HG02938 (cell line): Measurements from ENCODE around the gene ARID3A.

ENCODE experiments used
- ATAC-seq: cut with Tn5 transposase; IDR thresholded peaks from one replicate; pipeline ENCODE4 v1.9.1; 2021; ENCODE audit warnings: mild to moderate bottlenecking, moderate library complexity; ENCODE audit not compliant: unreplicated experiment

ARID3A gene

DNA sequence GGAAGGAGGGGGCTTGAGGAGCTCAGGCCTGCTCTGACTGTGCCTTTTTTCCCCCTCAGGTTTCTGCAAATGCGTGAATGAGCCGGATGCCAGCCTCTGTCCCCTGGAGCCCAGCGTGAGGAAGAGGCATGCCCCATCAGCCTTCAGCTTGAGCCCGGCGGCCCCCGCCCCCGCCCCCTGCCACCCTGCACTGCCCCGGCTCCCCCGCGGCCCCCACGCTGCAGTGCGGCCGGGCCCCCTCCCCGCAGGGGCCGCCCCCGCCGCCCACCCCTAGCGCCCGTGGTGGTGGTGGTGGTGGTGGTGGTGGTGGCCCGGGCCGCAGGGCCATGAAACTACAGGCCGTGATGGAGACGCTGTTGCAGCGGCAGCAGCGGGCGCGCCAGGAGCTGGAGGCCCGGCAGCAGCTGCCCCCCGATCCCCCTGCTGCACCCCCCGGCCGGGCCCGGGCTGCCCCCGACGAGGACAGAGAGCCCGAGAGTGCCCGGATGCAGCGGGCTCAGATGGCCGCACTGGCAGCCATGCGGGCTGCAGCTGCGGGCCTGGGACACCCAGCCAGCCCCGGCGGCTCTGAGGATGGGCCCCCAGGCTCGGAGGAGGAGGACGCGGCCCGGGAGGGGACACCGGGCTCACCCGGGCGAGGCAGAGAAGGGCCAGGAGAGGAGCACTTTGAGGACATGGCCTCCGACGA lies 3.5 kb downstream of the ARID3A start:
- ATAC-seq, result no peak

DNA sequence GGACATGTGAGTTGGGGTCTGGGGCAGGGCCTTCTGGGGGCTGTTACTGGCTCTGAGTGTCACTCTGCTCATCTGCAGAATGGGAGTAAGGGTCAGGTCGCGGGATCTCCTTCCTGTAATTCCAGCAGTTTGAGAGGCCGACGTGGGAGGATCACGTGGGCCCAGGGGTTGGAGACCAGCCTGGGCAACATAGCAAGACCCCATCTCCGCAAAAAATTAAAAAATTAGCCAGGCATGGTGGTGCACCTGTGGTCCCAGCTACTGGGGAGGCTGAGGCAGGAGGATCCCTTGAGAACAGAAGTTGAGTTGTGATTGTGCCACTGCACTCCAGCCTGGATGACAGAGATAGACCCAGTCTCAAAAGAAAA lies 4.0 kb downstream of the ARID3A start:
- no peak for ATAC-seq

DNA sequence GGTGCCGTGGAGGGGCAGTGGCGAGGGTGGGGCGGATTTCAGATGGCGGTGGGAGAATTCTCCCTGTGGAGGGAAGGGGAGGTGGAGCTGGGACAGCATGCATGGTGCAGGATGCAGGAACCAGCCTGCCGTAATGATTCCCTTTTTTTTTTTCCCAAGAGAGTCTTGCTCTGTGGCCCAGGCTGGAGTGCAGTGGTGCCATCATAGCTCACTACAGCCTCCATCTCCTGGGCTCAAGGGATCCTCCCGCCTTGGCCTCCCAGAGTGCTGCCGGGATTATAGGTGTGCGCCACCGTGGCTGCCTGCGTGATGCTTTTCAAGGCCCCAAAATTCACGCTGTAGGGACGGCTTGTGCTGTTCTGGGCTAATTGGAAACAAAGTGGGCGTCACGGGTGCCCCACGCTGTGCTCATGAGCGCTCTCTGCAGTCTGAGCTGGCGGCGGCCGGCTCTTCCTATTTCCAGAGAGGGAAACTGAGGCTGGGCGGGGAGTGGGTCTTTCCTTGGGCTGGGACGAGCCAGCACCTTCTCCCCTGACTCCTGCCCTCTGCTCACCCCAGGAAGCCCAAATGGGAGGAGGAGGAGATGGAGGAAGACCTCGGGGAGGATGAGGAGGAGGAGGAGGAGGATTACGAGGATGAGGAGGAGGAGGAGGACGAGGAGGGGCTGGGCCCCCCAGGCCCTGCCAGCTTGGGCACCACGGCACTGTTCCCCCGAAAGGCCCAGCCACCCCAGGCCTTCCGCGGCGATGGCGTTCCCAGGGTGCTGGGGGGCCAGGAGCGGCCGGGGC lies 6.2 kb downstream of the ARID3A start:
- ATAC-seq, result no peak

DNA sequence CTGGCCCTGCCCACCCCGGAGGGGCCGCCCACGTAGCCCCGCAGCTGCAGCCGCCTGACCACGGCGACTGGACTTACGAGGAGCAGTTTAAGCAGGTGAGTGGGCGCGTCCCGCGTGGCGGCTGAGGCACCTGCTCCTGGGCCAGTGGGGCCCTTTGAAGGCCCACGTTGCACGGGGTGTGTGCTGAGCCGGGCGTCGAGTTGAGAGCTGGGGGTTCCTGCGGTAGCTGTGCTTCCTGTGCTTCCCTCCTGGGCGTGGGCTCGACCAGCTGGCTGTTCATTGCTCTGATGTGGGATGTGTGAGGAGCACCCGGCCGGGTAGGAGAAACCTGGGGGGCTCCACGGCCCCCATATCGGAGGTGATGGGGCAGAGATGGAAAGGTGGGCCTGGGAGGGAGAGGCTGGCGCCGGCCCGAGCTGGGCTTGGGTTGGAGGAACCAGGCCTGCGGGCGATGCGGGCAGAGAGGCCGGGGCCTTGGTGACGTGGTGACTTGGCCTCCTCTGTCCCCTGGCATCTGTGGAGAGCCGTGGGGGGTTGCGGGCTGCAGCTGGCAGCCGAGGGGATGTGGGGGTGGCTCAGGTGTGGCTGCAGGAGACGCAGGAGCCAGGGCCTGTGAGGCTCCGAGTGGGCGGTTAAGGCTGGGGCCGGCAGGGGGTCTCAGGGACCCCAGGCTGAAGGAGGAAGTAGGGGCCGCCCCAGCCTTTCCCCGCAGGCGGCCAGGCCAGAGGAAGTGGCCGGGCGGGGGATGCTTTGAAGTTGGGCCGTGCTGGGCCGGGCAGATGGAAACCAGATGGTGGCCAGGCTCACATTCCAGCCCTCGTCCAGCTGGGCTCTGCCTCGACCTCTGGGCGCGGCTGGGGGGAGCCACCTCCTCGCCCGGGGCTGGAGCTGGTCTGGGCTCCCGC lies 7.1 kb downstream of the ARID3A start:
- no peak for ATAC-seq

DNA sequence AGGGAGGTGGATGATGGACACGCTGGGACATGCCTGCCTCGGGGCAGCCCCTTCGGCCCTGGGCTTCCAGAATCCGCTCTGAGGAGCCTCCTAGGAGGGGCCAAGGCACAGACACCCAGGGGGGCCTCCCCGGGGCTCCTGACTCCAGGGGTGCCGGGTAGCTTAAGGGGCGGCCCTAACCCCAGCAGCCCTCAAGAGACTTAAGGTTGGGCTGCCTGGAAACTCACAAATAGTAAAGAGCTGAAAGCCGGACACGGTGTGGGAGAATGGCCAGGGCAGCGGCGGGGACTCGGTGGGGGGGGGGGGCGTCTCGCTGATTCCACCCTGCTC lies 7.7 kb downstream of the ARID3A start:
- ATAC-seq, result no peak

DNA sequence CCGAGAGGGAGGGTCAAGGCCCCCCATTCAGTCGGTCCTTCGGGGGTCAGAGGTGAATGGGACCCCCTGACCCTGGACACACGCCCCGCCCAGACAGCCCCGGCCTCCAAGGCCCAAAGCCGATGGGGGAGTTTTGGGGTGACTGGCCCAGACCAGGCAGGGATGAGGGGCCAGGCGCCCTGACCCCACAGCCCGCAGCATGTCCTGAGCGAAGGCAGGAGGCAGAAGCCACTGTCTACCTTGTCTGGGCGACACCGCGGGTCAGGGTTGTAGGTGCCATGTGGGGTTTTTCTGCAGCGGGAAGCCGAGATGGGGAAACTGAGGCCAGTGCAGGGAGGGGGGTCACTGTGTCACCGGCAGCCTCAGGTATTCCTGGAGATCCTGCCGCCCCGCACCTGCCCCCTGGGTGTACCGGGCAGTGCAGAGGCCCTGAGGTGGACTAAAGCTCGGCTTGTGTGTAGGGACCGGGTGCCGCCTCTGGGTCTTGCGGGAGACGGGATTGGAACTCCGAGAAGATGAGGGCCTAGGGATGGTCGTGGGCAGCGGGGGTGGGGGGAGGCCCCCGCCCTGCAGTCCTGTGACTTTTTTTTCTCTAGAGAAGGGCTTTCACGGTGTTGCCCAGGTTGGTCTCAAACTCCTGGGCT lies 8.5 kb downstream of the ARID3A start:
- ATAC-seq, result no peak

DNA sequence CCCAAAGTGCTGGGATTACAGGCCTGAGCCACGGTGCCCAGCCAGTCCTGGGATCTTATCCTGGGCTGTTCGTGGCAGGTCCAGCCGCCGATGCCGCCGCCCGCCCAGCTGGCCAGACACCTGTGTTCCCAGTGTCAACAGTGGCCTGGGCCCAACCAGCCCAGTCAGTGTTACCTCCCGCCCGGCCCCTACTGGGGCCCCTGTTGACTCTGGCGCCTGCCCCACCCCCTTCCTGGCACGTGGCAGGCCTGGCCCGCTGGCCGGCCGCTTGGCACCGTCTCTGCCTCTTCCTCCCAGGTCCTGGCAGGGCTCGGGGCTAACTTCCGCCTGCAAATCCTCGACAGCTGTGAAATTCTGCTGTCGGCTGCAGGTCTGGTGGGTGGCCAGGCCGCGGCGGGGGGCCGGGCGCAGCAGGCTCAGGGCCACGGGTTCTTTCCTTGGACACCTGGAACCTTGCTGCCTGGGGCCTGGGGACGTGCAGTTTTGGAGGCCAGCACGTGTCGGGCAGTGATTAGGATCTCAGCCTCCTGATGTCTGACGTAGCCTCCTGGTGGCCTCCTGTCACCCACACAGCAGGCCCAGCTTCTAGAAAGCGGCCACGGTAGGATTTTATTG lies 9.1 kb downstream of the ARID3A start:
- ATAC-seq, result no peak

DNA sequence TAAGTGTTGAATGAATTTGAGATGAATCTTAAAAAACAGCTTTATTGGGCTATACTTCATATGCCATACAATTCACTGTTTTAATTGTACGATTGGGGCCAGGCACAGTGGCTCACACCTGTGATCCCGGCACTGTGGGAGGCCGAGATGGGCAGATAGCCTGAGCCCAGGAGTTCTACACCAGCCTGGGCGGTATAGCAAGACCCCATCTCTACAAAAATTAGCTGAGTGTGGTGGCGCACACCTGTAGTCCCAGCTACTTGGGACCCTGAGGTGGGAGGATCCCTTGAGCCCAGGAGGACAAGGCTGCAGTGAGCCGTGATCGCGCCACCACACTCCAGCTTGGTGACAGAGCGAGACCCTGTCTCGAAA lies 10.3 kb downstream of the ARID3A start:
- ATAC-seq, result no peak

DNA sequence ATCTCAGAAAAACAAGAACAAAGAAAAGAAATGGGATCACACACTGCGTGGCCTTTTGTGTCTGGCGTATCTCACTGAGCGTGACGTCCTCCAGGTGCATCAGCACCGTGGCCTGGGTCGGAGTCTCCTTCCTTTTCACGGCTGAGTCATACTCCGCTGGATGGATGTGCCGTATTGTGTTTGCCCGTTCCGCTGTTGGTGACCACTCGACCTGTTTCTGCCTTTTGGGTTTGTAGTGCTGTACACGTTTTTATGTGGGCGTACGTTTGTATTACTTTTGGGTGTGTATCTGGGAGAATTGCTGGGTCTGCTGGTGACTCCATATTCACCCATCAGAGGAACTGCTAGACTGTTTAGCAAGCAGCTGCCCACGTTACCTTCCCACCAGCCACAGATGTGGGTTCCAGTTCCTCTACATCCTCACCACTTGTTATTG lies 11.4 kb downstream of the ARID3A start:
- ATAC-seq, result no peak

DNA sequence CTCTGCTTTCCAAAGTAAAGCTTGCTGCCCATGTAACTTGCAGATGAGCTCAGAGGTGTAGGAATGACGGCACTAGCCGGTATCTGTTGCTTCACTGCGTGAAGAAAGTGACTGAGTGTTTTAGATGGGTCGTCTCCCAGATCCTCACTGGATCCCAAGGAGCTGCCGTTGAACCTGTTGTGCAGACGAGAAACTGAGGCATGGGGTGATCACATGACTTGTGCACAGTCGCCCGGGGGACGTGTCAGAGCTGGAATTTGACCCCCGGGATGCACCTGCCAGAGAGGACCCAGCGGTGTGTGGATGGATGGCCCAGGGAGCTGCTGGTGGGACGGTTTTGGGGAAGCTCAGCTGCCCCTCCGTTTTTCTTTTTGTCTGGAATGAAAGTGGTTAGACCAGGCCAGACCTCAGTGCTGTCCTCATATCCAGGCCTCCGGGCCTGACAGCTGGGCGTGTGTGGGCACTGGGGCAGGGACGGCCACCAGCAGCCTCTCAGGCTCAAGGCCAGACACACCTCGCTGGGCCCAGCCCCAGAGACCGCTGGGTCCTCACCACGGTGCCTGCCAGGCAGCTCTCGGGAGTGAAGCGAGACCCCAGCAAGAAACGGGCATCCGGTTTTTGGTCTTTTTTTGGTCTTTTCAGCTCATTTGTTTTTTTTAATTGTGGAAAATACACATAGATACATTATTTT lies 12.5 kb downstream of the ARID3A start:
- ATAC-seq, result no peak

DNA sequence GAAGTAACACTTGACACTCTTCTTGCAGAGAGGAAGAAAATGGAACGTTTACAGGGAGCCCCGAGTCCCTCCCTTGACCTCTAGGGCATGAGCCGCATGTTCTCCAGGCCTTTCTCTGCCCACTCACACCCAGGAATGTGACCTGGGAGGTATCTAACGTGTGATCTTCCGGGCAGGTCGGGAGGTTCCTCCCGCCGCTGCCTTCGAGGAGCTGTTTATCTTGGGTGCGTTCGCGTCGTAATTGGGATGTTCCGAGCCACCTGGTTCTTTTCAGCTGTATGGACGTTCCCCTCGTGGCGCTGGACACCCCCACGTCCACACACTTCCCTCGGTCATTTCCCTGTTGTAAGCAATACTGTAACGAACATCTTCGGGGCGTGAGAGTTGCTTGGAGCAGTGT lies 13.6 kb downstream of the ARID3A start:
- ATAC-seq, result no peak

DNA sequence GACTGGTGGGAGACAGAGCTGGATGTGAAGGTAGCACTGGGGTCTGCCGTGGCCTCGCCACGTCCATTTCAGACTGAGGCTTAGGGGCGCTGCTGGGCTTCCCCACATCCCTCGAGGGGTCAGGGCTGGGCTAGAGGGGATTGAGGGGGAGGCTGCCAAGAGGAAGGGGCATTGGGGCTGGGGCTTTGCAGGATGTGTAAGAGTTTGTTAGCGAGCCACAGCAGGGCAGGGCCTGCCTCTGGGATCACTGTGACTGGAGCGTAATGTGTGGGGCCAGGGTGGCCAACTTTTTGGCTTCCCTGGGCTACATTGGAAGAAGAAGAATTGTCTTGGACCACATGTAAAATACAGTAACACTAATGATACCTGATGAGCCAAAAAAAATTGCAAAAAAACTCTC lies 14.1 kb downstream of the ARID3A start:
- ATAC-seq, result no peak

DNA sequence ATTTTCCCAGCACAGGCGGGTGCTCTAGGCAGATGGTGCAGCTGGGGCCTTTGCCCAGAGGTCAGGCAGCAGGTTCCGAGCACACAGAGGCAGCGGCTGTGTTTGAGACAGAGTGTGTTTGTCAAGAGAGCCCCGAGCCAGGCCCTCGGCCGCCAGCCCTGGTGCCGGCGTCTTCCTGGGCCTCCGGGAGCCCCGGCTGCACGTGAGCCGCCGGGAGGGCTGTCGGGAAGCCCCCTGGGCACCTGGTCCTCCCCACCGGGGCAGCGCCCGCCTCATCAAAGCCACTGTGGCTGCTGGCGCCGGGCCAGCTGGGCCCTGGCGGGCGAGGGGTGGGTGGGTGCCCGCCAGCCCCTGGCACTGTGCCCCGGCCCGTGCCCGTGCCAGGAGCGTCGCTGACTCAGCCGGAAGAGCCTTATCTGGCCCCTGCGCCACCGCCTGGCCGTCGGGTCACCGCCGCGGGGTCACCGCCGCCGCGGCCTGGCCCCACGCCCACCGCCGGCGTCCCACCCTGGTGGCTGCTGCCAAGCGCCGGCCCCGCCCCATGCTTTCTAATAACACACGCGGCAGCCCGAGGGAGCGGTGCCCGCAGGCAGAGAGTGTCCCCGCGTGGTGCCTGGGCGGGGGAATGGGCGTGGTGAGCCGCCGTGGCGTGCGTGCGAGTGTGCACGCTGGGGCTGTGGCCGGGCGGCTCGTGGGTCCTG lies 14.9 kb downstream of the ARID3A start:
- no peak for ATAC-seq

DNA sequence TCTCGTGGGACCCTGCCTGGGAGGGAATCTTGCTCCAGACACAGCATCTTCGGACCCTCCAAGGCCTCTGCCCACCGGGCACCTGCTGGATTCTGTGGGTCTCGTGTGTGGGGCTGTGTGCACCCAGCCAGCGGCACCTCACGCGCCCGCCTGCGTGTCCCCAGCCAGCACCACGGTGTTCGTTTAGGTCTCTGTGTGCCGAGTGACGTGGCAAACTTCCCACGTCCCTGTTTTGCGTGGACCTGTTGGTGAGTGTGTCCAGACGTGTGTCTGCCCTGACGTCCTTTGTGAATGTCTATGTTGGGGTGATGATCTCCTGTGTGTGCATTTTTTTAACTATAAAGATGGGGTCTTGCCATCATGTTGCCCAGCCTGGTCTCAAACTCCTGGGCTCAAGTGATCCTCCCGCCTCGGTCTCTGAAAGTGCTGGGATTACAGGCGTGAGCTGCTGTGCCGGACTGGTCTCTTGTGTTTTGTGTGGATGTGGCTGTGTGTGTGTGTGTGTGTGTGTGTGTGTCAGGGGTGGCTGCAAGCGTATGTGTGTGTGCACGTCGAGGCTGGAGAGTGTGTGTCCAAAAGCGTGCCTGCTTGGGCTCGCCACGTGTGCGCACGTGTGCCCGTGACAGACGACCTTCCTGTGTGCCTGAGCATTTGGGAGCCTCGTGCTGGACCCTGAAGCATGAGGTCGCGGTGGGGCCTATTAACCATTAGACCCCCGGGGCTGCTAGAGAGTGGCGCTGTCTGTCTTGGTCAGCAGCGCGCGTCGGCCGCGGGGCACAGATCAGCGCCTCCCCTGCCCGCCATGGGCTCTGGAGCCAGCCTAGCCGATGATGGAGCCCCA lies 15.7 kb downstream of the ARID3A start:
- ATAC-seq, result no peak

DNA sequence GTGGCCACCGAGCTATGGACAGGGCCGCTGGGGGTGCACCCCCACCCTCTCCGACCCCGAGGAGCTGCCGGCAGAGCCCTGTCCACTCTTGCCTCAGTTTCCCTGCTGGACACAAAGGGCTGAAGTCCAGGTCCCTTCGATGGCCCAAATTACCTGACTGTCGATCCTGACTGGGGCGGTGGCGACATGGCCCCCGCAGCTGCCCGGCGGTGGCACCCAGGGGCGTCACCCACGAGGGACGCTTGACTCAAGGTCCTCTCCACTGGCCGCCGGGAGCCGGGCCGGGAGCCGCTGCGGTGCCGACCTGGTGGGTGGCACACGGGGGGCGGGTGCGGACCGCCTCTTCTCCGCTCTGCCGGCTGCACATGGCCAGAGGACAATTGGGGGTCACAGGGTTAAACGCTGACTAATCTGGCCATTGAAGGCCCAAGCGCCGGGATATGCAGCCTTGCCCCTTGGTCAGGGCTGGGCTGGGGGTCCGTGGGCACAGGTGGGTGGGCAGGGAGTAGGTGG lies 16.4 kb downstream of the ARID3A start:
- no peak for ATAC-seq

DNA sequence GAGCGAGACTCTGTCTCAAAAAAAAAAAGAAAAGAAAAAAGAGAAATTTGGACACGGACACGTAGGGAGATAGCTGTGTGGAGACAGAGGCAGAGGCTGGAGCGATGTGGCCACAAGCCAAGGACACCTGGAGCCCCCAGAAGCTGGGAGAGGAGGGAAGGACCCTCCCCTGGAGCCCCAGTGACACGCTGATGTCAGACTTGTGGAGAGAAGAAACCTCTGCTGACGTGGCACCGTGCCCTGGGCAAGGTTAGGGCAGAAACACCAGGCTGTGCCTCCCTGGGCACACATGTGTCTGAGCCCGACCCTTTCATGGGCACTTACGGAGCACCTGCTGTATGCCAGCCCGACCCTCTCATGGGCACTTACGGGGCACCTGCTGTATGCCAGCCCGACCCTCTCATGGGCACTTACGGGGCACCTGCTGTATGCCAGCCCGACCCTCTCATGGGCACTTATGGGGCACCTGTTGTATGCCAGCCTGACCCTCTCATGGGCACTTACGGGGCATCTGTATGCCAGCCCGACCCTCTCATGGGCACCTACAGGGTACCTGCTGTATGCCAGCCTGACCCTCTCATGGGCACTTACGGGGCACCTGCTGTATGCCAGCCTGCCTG lies 17.8 kb downstream of the ARID3A start:
- ATAC-seq, result no peak

DNA sequence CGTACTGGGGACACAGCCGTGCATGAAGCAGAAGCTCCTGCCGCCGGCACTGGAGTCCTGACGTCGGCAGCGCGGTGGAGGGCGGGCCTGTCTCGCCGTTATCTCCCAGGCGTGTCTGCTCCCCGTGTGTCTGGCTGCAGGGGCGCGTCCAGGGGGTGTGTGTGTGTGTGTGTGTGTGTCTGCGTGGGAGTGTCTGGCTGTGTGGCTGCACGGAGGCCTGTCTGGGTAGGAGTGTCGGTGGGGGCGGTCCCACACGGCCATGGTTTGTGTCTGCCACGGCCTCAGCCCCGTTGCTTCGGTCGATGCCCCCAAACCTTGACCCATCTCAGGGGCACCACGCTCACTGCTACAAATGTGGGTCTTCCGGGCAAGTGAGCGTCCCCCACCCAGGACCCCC lies 18.3 kb downstream of the ARID3A start:
- ATAC-seq, result no peak

DNA sequence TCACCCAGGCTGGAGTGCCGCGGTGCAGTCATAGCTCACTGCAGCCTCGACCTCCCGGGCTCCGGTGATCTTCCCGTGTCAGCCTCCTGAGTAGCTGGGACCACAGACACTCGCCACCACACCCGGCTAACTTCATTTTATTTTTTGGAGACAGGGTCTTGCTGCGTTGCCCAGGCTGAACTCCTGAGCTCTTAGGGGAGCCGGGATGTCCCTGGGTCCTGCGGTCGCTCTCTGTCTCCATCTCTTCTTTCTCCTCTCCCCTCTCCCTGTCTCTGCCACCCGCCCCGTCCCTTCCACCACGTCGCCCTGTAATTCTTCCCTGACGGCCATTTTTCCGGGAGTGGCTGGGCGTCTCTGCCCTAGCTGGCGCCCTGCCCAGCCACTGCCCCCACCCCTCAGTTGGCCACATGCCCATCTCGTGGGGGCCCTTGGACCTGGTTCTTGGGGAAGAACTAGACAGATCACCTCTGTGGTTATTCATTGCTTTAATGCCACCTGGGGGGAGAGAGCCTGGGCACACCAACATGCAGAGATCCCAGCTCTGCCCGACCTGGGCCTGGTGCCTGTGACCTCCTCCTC lies 18.9 kb downstream of the ARID3A start:
- no peak for ATAC-seq
